ENCODE results near the gene LCLAT1.

DNA sequence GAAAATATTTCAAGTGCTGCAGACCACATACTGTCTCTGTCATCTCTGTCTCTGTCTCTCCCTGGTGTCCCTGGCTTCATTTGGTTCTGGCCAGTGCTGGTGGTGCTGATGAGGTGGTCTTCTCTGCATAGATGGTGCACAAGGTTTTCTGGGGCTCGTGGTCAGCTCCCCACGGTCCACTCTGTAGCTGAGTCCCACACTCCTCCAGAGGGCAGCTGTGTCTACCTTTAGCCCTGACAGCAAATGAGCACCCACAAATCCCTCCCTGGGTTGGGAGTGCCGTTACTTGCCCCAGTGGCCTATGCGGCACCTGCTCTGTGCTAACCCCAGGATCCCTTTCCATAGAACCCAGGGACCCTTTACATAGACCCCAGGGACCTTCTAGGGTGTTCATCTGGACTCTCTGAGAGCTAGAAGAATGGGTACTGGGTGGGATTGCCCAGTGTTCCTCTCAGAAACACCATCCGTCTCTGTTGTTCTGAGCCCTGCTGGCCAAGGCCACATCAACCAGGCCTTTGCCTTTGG lies 230.9 kb downstream of the LCLAT1 start:
- TF ChIP-seq POLR2A (IDR thresholded peaks at IDR 0.05; ENCODE audit: low read length), result no peak
- no peak for TF ChIP-seq GATA1 (IDR thresholded peaks at IDR 0.05; ENCODE audit: low read depth, low read length)

Measured in erythroblast (primary cell).